KOPT-K1 (cell line): ENCODE results near the gene NDUFA8.

Experiments
- H3K27ac ChIP-seq: fragments of 200-600 bp; sonication (generic); 2 replicates; pipeline ENCODE4 v1.5.1; 2016; ENCODE audit warnings: antibody characterized with exemption, mild to moderate bottlenecking, low read depth, low read length; ENCODE audit not compliant: poor library complexity, severe bottlenecking
- H3K36me3 ChIP-seq: fragments of 200-600 bp; sonication (generic); 2 replicates; pipeline ENCODE4 v1.5.1; 2017; ENCODE audit warnings: antibody characterized with exemption, mild to moderate bottlenecking, low read length, moderate library complexity; ENCODE audit not compliant: insufficient read depth
- H3K9me3 ChIP-seq: fragments of 200-600 bp; sonication (generic); 2 replicates; pipeline ENCODE4 v1.5.1; 2017; ENCODE audit warnings: antibody characterized with exemption, low read length, mild to moderate bottlenecking; ENCODE audit not compliant: insufficient read depth, poor library complexity, severe bottlenecking

Gene NDUFA8

GRCh38 chr9:122134822-122135528, 24.6 kb downstream of the NDUFA8 start:
- Histone ChIP-seq H3K36me3 (no peaks in the 10 kb centered on the region), H3K9me3 (no peaks in the 10 kb centered on the region), H3K27ac (no peak overlapping the region)

DNA sequence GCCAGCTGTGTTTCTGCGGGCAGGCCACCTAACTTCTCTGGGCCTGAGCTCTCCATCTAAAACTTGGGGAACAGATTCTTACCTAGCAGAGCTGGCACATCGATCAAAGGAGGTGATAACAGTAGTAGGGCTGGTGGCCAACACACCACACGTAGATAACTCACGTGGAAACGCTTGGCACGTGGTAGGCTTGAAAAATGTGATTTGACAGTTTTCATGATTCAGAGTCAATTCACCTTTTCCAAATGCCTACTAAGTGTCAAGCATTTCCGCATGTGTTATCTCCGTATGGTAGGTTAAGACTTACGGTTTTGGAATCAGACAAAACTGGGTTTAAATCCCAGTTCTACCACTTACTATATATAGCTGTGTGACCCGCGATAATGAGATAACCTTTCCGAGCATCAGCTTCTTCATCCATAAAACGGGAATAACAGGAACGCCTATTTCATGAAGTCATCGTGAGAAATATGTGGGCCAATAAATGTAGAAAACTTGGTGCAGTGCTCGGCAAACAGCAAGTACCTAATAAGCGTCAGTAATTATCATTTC, 25.5 kb downstream of the NDUFA8 start:
- Histone ChIP-seq H3K36me3 (no peaks in the 10 kb centered on the region), H3K9me3 (no peaks in the 10 kb centered on the region), H3K27ac (no peak overlapping the region)

DNA sequence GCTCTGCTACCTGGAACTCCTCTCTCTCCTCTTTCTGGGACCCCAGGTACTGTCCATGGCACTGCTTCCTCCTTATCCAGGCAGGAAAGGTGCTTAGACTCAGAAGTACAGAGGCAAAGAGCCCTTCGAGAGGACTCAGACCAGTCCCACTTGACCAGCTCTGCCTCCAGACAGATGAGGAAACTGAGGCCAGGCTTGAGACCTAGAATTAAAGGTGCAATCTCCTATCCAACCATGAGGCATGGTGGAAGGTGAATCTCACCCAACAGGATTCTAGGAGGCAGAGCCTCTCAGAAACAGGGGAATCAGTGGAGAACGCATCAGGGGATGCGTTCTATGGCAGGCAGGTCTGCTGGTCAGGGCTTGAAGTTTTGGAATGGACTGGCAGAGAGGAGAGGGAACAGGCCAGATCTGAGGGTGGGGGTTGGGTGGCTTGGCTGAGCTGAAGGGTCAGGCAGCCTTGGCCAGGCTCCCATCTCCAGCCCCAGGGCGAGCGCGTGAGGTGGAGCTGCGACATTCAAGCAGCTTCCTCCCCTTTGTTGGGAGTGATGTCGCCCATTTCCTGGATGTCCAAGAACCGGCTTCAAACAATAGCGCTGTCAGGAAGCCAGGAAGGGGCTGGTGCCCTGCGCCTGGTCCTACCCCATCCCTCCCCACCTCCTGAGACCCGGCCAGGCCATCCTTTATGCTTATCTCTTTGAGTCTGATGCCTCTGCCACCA, 26.2 kb downstream of the NDUFA8 start:
- Histone ChIP-seq H3K27ac (no peak overlapping the region), H3K9me3 (no peaks in the 10 kb centered on the region), H3K36me3 (no peaks in the 10 kb centered on the region)

- no peak overlapping the region for H3K27ac ChIP-seq
- no peaks in the 10 kb centered on the region for H3K9me3 ChIP-seq
- H3K36me3 ChIP-seq, result no peaks in the 10 kb centered on the region
Measured at GRCh38 chr9:122132539-122132938, 27.0 kb downstream of the NDUFA8 start.

GRCh38 chr9:122131401-122132001, 28.1 kb downstream of the NDUFA8 start:
- Histone ChIP-seq H3K27ac (no peak overlapping the region), H3K9me3 (no peaks in the 10 kb centered on the region), H3K36me3 (no peaks in the 10 kb centered on the region)

DNA sequence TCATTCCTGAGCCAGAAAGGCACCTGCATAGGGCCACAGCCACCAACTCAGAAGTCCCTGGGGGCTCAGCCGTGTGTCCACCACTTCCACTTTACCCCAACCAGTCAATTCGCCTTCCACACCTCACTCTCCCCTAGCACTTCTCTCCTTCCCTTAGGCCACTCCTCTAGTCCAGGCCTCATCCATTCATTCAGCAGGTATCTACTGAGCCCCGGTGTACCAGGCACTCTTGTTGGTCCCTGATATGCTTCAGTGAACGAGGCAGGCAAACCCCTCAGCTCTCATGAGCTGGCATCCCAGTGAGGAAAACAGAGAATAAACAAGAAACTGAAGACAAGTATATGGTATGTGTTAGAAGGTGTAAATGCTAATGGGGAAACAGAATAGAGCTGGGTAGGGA, 28.7 kb downstream of the NDUFA8 start:
- H3K36me3 ChIP-seq, result no peaks in the 10 kb centered on the region
- no peaks in the 10 kb centered on the region for H3K9me3 ChIP-seq
- no peak overlapping the region for H3K27ac ChIP-seq

DNA sequence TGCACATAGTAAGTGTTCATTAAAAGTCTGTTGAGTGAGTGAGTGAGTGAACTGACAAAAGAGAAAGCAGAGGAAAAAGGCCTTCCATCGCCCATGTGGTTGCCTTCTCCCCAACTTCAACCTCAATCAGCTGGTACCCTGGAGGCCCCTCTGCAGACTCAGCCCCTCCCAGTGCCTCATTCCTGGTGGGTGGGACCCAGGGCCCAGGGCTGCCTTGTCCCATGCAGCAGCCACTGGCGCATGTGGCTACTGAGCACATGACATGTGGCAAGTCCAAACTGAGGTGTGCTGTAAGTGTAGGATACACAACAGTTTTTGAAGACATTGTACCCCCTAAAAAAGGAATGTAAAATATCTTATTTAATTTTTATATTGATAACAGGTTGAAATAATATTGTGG, 29.6 kb downstream of the NDUFA8 start:
- no peak overlapping the region for H3K27ac ChIP-seq
- H3K36me3 ChIP-seq, result no peaks in the 10 kb centered on the region
- H3K9me3 ChIP-seq, result no peaks in the 10 kb centered on the region

DNA sequence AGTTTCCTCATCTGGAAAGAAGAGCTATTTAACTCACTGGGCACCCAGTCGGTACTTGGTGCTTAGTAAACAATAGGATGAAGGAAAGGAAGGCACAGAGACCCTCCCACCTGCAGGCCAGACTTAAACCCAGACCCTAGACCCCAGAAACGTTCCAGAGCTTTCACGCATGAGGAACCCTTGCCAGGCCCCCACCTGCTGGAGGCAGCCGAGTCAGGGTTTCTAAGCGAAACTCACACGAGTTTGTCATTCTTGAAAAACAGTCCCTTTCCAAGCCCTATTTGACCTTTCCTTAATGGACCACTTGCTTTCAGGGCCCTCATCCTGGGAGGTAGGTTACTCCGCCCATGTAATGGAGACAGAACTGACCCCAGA, 30.6 kb downstream of the NDUFA8 start:
- Histone ChIP-seq H3K9me3 (no peaks in the 10 kb centered on the region), H3K27ac (no peak overlapping the region), H3K36me3 (no peaks in the 10 kb centered on the region)

DNA sequence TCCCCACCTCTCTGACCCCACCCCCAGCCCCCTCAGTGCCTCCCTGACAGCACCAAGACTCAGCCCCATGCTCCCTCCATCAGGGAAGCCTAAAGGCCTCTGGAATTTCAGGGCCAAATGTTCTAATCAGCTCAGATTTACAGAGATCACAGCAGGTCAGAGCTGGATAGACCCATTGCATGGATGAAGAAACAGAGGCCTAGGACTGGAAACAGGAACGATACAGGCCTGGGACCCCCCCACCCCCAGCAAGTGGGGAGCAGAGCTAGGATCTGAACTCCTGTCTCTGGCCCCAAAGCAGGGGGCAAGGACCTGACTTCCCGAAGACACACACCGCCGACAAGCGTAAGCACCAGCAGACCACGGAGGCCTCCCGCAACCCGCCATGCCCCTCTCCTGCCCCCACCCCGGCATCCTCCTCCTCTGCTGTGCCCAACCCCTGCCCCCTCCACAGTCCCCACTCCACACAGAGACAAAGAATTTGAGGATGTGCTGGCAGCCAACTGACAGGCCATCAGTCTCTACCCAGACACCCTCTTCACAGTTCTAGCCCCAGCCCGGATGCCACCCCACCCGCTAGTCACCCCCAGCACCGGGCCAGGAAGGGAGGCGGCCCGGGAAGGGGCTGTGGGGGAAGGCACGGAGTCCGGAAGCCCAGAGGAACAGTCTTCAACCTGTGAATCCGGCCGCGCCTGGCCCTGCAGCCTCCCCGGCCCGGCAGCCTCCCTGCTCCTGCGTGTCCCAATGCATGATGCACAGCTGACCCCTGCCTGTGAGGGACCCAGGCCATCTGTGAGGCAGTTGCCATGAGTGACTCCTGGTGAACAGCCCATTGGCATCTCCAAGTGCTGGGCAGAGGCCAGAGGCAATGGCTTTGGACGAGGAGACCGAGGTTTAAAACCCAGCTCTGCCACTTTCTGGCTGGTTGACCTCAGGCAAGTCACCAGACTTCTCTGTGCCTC, 31.3 kb downstream of the NDUFA8 start:
- H3K36me3 ChIP-seq, result no peaks in the 10 kb centered on the region
- H3K9me3 ChIP-seq, result no peaks in the 10 kb centered on the region
- H3K27ac ChIP-seq, result no peak overlapping the region

- Histone ChIP-seq H3K27ac (no peak overlapping the region), H3K36me3 (no peaks in the 10 kb centered on the region)
Measured at GRCh38 chr9:122127396-122127798, 32.2 kb downstream of the NDUFA8 start.

GRCh38 chr9:122126331-122127261, 33.0 kb downstream of the NDUFA8 start:
- no peaks in the 10 kb centered on the region for H3K9me3 ChIP-seq
- H3K36me3 ChIP-seq, result no peaks in the 10 kb centered on the region
- no peak overlapping the region for H3K27ac ChIP-seq

More at GRCh38 chr9:122127396-122127798, 32.2 kb downstream of the NDUFA8 start:
- H3K9me3 ChIP-seq, result no peaks in the 10 kb centered on the region

- H3K9me3 ChIP-seq, result no peaks in the 10 kb centered on the region
- H3K36me3 ChIP-seq, result no peaks in the 10 kb centered on the region
- no peak overlapping the region for H3K27ac ChIP-seq
Measured at GRCh38 chr9:122125509-122126330, 33.9 kb downstream of the NDUFA8 start.

GRCh38 chr9:122125158-122125508, 34.4 kb downstream of the NDUFA8 start:
- no peak overlapping the region for H3K27ac ChIP-seq
- no peaks in the 10 kb centered on the region for H3K9me3 ChIP-seq
- no peaks in the 10 kb centered on the region for H3K36me3 ChIP-seq
